HEK293 (cell line): ENCODE results near the gene DCUN1D4.

ENCODE experiments used
- HOXA7 ChIP-seq: sonication (generic); formaldehyde crosslinking; IDR thresholded peaks from 2 replicates; pipeline ENCODE4 v1.8.1; 2022; ENCODE audit warnings: missing genetic modification reagents, borderline replicate concordance
- IKZF3 ChIP-seq: fragments of 450-650 bp; IDR thresholded peaks from 2 replicates; pipeline ENCODE4 v1.5.0; 2018; ENCODE audit warnings: missing biosample characterization, mild to moderate bottlenecking, missing genetic modification characterization, moderate library complexity
- KLF8 ChIP-seq: fragments of 450-650 bp; formaldehyde crosslinking; IDR thresholded peaks from 2 replicates; pipeline ENCODE4 v1.5.1; 2016; ENCODE audit warnings: missing biosample characterization, missing genetic modification characterization
- KLF9 ChIP-seq: fragments of 450-650 bp; formaldehyde crosslinking; IDR thresholded peaks from 2 replicates; pipeline ENCODE4 v1.5.1; 2016; ENCODE audit warnings: missing biosample characterization, missing genetic modification characterization, low read depth
- OVOL3 ChIP-seq: fragments of 450-650 bp; formaldehyde crosslinking; IDR thresholded peaks from 2 replicates; pipeline ENCODE4 v1.5.1; 2016; ENCODE audit warnings: missing biosample characterization, missing genetic modification characterization
- SP2 ChIP-seq: fragments of 450-650 bp; formaldehyde crosslinking; IDR thresholded peaks from 2 replicates; pipeline ENCODE4 v1.5.1; 2016; ENCODE audit warnings: missing biosample characterization, missing genetic modification characterization
- ZNF112 ChIP-seq: fragments of 450-650 bp; formaldehyde crosslinking; IDR thresholded peaks from 2 replicates; pipeline ENCODE4 v1.5.0; 2017; ENCODE audit warnings: missing biosample characterization, missing genetic modification characterization
- ZNF155 ChIP-seq: fragments of 450-650 bp; formaldehyde crosslinking; IDR thresholded peaks from 2 replicates; pipeline ENCODE4 v1.5.1; 2016; ENCODE audit warnings: missing biosample characterization, missing genetic modification characterization
- ZNF404 ChIP-seq: fragments of 450-650 bp; formaldehyde crosslinking; IDR thresholded peaks from 2 replicates; pipeline ENCODE4 v1.5.1; 2017; ENCODE audit warnings: missing biosample characterization, missing genetic modification characterization
- TF ChIP-seq, protein P1 (sequence below): fragments of 450-650 bp; formaldehyde crosslinking; IDR thresholded peaks from 2 replicates; pipeline ENCODE4 v1.5.1; 2016; ENCODE audit warnings: missing biosample characterization, missing genetic modification characterization
- TF ChIP-seq, protein P2 (sequence below): fragments of 450-650 bp; IDR thresholded peaks from 2 replicates; pipeline ENCODE4 v1.5.1; 2018; ENCODE audit warnings: missing biosample characterization, missing genetic modification characterization
- TF ChIP-seq, protein P3 (sequence below): fragments of 450-650 bp; formaldehyde crosslinking; IDR thresholded peaks from 2 replicates; pipeline ENCODE4 v1.5.1; 2017; ENCODE audit warnings: missing biosample characterization, mild to moderate bottlenecking, missing genetic modification characterization, moderate library complexity
- TF ChIP-seq, protein P4 (sequence below): fragments of 450-650 bp; formaldehyde crosslinking; IDR thresholded peaks from 2 replicates; pipeline ENCODE4 v1.5.1; 2017; ENCODE audit warnings: missing biosample characterization, missing genetic modification characterization
- TF ChIP-seq, protein P5 (sequence below): fragments of 450-650 bp; formaldehyde crosslinking; IDR thresholded peaks from 2 replicates; pipeline ENCODE4 v1.5.1; 2016; ENCODE audit warnings: missing biosample characterization, missing genetic modification characterization
- TF ChIP-seq, protein P6 (sequence below): fragments of 450-650 bp; formaldehyde crosslinking; IDR thresholded peaks from 2 replicates; pipeline ENCODE4 v1.5.1; 2016; ENCODE audit warnings: missing biosample characterization, missing genetic modification characterization

The DCUN1D4 gene

DNA sequence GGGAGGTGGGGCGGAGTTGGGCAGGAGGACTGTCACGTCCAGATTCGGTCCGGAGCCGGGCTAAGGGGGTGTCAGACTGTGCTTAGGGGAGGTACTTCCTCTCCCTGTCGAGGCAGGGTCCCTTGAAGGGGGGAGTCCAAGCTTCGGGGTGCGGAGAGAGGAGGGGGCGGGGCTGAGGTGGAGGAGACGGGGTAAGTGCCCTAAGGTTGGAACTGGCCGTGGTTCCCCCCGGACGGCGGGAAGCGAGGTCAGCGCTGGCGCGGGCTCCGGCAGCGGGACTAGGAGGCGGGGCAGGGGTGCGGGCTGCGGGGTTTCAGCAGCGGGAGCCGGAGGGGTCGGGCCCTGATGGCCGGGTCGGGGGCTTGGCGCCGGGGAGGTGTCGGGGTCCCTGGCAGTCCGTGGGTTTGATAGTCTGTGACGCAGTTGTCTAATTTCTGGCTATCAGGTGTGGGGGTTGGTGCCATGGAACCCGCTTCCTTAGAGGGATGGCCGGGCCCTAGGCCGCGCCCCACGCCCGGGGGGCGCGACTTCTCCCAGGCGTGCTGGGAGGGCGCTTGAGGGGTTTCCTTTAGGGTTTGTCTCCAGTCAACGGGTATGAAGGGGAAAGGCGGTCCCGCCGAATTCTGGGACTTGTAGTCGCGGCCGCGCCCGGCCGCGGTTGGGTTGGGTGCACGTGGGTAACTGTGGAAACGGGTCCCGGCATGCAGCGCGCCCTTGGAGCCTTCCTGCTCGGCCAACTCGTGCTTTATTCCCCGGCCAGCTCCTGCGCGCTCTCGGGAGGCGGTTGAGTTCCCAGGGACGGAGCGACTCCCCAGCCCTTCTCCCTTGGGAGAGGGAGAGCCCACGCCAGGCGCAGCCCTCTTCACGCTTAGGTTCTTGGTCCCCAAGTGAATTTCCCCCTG, 1.5 kb downstream of the DCUN1D4 start (continued):
- TF ChIP-seq, protein P1, sequence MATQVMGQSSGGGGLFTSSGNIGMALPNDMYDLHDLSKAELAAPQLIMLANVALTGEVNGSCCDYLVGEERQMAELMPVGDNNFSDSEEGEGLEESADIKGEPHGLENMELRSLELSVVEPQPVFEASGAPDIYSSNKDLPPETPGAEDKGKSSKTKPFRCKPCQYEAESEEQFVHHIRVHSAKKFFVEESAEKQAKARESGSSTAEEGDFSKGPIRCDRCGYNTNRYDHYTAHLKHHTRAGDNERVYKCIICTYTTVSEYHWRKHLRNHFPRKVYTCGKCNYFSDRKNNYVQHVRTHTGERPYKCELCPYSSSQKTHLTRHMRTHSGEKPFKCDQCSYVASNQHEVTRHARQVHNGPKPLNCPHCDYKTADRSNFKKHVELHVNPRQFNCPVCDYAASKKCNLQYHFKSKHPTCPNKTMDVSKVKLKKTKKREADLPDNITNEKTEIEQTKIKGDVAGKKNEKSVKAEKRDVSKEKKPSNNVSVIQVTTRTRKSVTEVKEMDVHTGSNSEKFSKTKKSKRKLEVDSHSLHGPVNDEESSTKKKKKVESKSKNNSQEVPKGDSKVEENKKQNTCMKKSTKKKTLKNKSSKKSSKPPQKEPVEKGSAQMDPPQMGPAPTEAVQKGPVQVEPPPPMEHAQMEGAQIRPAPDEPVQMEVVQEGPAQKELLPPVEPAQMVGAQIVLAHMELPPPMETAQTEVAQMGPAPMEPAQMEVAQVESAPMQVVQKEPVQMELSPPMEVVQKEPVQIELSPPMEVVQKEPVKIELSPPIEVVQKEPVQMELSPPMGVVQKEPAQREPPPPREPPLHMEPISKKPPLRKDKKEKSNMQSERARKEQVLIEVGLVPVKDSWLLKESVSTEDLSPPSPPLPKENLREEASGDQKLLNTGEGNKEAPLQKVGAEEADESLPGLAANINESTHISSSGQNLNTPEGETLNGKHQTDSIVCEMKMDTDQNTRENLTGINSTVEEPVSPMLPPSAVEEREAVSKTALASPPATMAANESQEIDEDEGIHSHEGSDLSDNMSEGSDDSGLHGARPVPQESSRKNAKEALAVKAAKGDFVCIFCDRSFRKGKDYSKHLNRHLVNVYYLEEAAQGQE, result peak; percentile 50
- TF ChIP-seq, protein P2, sequence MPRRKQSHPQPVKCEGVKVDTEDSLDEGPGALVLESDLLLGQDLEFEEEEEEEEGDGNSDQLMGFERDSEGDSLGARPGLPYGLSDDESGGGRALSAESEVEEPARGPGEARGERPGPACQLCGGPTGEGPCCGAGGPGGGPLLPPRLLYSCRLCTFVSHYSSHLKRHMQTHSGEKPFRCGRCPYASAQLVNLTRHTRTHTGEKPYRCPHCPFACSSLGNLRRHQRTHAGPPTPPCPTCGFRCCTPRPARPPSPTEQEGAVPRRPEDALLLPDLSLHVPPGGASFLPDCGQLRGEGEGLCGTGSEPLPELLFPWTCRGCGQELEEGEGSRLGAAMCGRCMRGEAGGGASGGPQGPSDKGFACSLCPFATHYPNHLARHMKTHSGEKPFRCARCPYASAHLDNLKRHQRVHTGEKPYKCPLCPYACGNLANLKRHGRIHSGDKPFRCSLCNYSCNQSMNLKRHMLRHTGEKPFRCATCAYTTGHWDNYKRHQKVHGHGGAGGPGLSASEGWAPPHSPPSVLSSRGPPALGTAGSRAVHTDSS (tag by site-specific recombination), result no peak
- TF ChIP-seq KLF9 (tag by site-specific recombination) (peak; percentile 59), ZNF112 (no peak), KLF8 (tag by site-specific recombination) (peak; percentile 65), ZNF404 (tag by site-specific recombination) (no peak), HOXA7 (CRISPR knock-in tag) (no peak), SP2 (tag by site-specific recombination) (peak; percentile 71), ZNF155 (tag by site-specific recombination) (no peak), OVOL3 (tag by site-specific recombination) (no peak), IKZF3 (peak; percentile 59)
- TF ChIP-seq, protein P3, sequence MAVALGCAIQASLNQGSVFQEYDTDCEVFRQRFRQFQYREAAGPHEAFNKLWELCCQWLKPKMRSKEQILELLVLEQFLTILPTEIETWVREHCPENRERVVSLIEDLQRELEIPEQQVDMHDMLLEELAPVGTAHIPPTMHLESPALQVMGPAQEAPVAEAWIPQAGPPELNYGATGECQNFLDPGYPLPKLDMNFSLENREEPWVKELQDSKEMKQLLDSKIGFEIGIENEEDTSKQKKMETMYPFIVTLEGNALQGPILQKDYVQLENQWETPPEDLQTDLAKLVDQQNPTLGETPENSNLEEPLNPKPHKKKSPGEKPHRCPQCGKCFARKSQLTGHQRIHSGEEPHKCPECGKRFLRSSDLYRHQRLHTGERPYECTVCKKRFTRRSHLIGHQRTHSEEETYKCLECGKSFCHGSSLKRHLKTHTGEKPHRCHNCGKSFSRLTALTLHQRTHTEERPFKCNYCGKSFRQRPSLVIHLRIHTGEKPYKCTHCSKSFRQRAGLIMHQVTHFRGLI, result peak; percentile 78
- TF ChIP-seq, protein P4, sequence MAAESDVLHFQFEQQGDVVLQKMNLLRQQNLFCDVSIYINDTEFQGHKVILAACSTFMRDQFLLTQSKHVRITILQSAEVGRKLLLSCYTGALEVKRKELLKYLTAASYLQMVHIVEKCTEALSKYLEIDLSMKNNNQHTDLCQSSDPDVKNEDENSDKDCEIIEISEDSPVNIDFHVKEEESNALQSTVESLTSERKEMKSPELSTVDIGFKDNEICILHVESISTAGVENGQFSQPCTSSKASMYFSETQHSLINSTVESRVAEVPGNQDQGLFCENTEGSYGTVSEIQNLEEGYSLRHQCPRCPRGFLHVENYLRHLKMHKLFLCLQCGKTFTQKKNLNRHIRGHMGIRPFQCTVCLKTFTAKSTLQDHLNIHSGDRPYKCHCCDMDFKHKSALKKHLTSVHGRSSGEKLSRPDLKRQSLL, result peak; percentile 27; the same call in 1 of the 2 replicates
- TF ChIP-seq, protein P5, sequence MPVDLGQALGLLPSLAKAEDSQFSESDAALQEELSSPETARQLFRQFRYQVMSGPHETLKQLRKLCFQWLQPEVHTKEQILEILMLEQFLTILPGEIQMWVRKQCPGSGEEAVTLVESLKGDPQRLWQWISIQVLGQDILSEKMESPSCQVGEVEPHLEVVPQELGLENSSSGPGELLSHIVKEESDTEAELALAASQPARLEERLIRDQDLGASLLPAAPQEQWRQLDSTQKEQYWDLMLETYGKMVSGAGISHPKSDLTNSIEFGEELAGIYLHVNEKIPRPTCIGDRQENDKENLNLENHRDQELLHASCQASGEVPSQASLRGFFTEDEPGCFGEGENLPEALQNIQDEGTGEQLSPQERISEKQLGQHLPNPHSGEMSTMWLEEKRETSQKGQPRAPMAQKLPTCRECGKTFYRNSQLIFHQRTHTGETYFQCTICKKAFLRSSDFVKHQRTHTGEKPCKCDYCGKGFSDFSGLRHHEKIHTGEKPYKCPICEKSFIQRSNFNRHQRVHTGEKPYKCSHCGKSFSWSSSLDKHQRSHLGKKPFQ (tag by site-specific recombination), result peak; percentile 78
- TF ChIP-seq, protein P6, sequence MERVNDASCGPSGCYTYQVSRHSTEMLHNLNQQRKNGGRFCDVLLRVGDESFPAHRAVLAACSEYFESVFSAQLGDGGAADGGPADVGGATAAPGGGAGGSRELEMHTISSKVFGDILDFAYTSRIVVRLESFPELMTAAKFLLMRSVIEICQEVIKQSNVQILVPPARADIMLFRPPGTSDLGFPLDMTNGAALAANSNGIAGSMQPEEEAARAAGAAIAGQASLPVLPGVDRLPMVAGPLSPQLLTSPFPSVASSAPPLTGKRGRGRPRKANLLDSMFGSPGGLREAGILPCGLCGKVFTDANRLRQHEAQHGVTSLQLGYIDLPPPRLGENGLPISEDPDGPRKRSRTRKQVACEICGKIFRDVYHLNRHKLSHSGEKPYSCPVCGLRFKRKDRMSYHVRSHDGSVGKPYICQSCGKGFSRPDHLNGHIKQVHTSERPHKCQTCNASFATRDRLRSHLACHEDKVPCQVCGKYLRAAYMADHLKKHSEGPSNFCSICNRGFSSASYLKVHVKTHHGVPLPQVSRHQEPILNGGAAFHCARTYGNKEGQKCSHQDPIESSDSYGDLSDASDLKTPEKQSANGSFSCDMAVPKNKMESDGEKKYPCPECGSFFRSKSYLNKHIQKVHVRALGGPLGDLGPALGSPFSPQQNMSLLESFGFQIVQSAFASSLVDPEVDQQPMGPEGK (tag by site-specific recombination), result peak; percentile 84; the same call in 1 of the 2 replicates
- TF ChIP-seq, all 188 proteins: peak for 28
